Testis (tissue), 2 donors: ENCODE measurements around the gene CYP27C1.

ENCODE experiments used
- POLR2A ChIP-seq: fragments of 450-650 bp; IDR thresholded peaks from one replicate; pipeline ENCODE4 v1.6.1; 2017; ENCODE audit warnings: antibody characterized with exemption, mild to moderate bottlenecking, moderate library complexity
- TF ChIP-seq, protein P1 (sequence below), 3 experiments: fragments of 450-650 bp in 2 of 3; fragments of 200-600 bp in 1 of 3; sonication (generic) in 1 of 3; IDR thresholded peaks; one replicate each; pipeline ENCODE4 v1.5.1; 2016 to 2019; ENCODE audit warnings: antibody characterized with exemption in 3 of 3, mild to moderate bottlenecking in 2 of 3, moderate library complexity in 1 of 3

- TF ChIP-seq, protein P1, sequence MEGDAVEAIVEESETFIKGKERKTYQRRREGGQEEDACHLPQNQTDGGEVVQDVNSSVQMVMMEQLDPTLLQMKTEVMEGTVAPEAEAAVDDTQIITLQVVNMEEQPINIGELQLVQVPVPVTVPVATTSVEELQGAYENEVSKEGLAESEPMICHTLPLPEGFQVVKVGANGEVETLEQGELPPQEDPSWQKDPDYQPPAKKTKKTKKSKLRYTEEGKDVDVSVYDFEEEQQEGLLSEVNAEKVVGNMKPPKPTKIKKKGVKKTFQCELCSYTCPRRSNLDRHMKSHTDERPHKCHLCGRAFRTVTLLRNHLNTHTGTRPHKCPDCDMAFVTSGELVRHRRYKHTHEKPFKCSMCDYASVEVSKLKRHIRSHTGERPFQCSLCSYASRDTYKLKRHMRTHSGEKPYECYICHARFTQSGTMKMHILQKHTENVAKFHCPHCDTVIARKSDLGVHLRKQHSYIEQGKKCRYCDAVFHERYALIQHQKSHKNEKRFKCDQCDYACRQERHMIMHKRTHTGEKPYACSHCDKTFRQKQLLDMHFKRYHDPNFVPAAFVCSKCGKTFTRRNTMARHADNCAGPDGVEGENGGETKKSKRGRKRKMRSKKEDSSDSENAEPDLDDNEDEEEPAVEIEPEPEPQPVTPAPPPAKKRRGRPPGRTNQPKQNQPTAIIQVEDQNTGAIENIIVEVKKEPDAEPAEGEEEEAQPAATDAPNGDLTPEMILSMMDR (IDR thresholded peaks at IDR 0.05), result no peak
- no peak for TF ChIP-seq POLR2A
Measured at GRCh38 chr2:127216593-127216992, 3.5 kb downstream of the CYP27C1 start.
